ENCODE results near the gene GSPT1.

- no peak for TF ChIP-seq POLR2A (IDR thresholded peaks at IDR 0.05; ENCODE audit: low read length)
- TF ChIP-seq GATA1 (IDR thresholded peaks at IDR 0.05; ENCODE audit: low read depth, low read length) = no peak
Observed at GRCh38 chr16:11916524-11917285, 949 bp upstream of the GSPT1 start.

All from erythroblast (primary cell).